Osteoblast (primary cell): ENCODE data around the gene RASA4. TPM values are rescaled to one million over a fixed set of nuclear protein-coding genes. Genes with fewer than 3 reads are reported as not detected.

Experiments used
- small RNA-seq: library from RNA; depleted of rRNA; stranded (forward); fragments of <200 nt; gene quantifications from one replicate; pipeline ENCODE3, GENCODE V24; 2012
- total RNA-seq: library from RNA; depleted of rRNA; stranded (reverse); fragments of >200 nt; gene quantifications from 2 replicates; pipeline ENCODE4 v1.2.3, GENCODE V29; 2012

The RASA4 gene
- total RNA-seq, 1 donor = 9.8 TPM

Small RNA genes lying within 50 kb of the gene (small RNA-seq; reads per million reads assigned to genes)
- not detected for gene UPK3BL1

Other genes with a start within 250 kb of the RASA4 start
- gene PRKRIP1, start 220.4 kb downstream of the RASA4 start, total RNA-seq = 14.5 and 16.5 TPM in 2 replicates
- 44.2 and 57.5 TPM in 2 replicates for gene ORAI2, start 183.2 kb downstream of the RASA4 start, total RNA-seq
- gene ALKBH4, start 151.9 kb downstream of the RASA4 start, total RNA-seq = 13.6 and 16.3 TPM in 2 replicates
- gene LRWD1, start 151.8 kb downstream of the RASA4 start, total RNA-seq = 20.0 and 24.2 TPM in 2 replicates
- gene POLR2J, start 137.8 kb downstream of the RASA4 start, total RNA-seq = 27.1 and 27.9 TPM in 2 replicates
- gene RASA4B, start 99.0 kb downstream of the RASA4 start, total RNA-seq = 1.8 and 3.3 TPM in 2 replicates
- gene UPK3BL2, start 73.1 kb downstream of the RASA4 start, total RNA-seq = 0.36 and 4.7 TPM in 2 replicates
- not detected in 2 replicates for gene SPDYE2, start 65.5 kb downstream of the RASA4 start, total RNA-seq
- 23.9 and 44.2 TPM in 2 replicates for gene POLR2J3, start 44.2 kb downstream of the RASA4 start, total RNA-seq
- gene UPK3BL1, start 26.0 kb upstream of the RASA4 start, total RNA-seq = 4.7 and 13.8 TPM in 2 replicates
- not detected in 2 replicates for gene SPDYE2B, start 33.6 kb upstream of the RASA4 start, total RNA-seq
- 2.5 and 8.3 TPM in 2 replicates for gene POLR2J2, start 54.9 kb upstream of the RASA4 start, total RNA-seq
- gene FAM185A, start 132.2 kb upstream of the RASA4 start, total RNA-seq = 7.6 and 9.1 TPM in 2 replicates